Tibial artery (tissue), 4 donors: Measurements from ENCODE around the gene KCNE1.
A peak's percentile ranks its signal among the peaks of the same experiment; 100 is the strongest.

Source experiments
- DNase-seq, 2 donors: peaks; one replicate each; pipeline ENCODE4 v3.0.0-alpha.2; 2019
- H3K27ac ChIP-seq, 2 donors: fragments of 200-600 bp; sonication (generic) in 1 of 2; 1 replicate in 1 of 2; 2 replicates in 1 of 2; pipeline ENCODE4 v1.5.1; 2018 to 2019; ENCODE audit warnings: mild to moderate bottlenecking in 1 of 2
- H3K27me3 ChIP-seq, 2 donors: fragments of 200-600 bp; sonication (generic) in 1 of 2; one replicate each; pipeline versions ENCODE4 v1.5.1 to v1.6.0; 2016 to 2019
- H3K36me3 ChIP-seq, 3 donors: fragments of 200-600 bp; sonication (generic) in 2 of 3; one replicate each; pipeline ENCODE4 v1.5.1; 2016 to 2019; ENCODE audit warnings: mild to moderate bottlenecking in 2 of 3
- H3K4me1 ChIP-seq, 4 donors: fragments of 200-600 bp; sonication (generic) in 2 of 4; 1 replicate in 3 of 4; 2 replicates in 1 of 4; pipeline ENCODE4 v1.5.1; 2016 to 2019
- H3K4me3 ChIP-seq, 2 donors: fragments of 200-600 bp; sonication (generic) in 1 of 2; 1 replicate in 1 of 2; 2 replicates in 1 of 2; pipeline ENCODE4 v1.5.1; 2018 to 2019; ENCODE audit warnings: mild to moderate bottlenecking in 2 of 2
- H3K9me3 ChIP-seq, 3 donors: fragments of 200-600 bp; sonication (generic) in 1 of 3; one replicate each; pipeline ENCODE4 v1.5.1; 2016 to 2019
- intact Hi-C: fragments of 100-400 bp; cut with DNase I; formaldehyde crosslinking; loops from one replicate; pipeline ENCODE4 v1.15.0; 2023; ENCODE audit warnings: low total_unique reads
- TF ChIP-seq, protein P1 (sequence below), 2 experiments: fragments of 200-600 bp in 1 of 2; fragments of 450-650 bp in 1 of 2; IDR thresholded peaks; one replicate each; pipeline ENCODE4 v1.5.1; 2017 to 2019; ENCODE audit warnings: antibody characterized with exemption in 2 of 2, mild to moderate bottlenecking in 1 of 2, moderate library complexity in 1 of 2

Gene KCNE1

GRCh38 chr21:34521561-34521960 lies 9.6 kb upstream of the KCNE1 start:
- intact Hi-C loops = loop anchor here (5.0 kb wide), 1 partner anchor 76 kb away; no protein-coding TSS in a partner anchor
- Histone ChIP-seq H3K9me3 (no peaks in the 10 kb centered on the region), H3K27ac (peak overlapping the region in 1 of 2 donors; percentile 4), H3K4me3 (no peak overlapping the region), H3K36me3 (peaks cover 3 to 60% (median 56%) of the 10 kb centered on the region in 3 donors), H3K27me3 (no peaks in the 10 kb centered on the region), H3K4me1 (peaks cover 0 to 46% (median 26%) of the 10 kb centered on the region in 4 donors)
- TF ChIP-seq, protein P1, sequence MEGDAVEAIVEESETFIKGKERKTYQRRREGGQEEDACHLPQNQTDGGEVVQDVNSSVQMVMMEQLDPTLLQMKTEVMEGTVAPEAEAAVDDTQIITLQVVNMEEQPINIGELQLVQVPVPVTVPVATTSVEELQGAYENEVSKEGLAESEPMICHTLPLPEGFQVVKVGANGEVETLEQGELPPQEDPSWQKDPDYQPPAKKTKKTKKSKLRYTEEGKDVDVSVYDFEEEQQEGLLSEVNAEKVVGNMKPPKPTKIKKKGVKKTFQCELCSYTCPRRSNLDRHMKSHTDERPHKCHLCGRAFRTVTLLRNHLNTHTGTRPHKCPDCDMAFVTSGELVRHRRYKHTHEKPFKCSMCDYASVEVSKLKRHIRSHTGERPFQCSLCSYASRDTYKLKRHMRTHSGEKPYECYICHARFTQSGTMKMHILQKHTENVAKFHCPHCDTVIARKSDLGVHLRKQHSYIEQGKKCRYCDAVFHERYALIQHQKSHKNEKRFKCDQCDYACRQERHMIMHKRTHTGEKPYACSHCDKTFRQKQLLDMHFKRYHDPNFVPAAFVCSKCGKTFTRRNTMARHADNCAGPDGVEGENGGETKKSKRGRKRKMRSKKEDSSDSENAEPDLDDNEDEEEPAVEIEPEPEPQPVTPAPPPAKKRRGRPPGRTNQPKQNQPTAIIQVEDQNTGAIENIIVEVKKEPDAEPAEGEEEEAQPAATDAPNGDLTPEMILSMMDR (IDR thresholded peaks at IDR 0.05) = no peak
- no peak for DNase-seq

DNA sequence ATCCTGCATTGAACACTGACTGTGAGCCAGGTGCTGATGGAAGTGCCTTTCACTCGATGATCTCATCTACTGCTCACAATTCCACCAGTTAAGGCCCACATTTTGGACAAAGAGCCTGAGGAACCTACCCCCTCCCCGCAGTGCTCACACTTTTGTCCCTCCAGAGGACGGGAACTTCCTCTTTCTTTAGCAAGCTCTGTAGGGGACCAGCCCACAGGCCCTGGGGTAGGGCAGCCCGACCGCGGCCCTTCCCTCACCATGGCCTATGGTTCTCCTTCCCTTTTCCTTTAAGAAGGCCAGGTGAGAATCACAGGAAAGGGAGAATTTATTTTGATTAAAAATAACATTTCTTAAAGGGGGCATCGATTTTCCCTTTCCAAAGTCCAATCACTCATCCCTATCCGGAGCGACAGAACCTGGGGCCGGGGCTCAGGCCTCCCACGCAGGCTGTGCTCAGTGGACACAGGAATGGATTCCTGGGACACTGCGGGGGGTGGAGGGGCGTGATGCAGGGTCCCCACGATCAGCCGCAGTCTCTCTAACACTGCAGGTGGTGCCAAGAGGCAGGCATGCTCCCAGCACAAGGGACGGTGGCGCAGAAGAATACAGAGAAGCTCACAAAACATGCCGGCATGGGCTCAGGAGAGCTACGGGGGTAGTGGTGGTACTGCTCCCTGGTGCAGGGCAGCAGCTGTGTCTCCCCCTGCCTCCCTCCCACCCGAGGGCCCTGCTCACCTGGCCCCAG lies 8.9 kb upstream of the KCNE1 start:
- TF ChIP-seq, protein P1 (IDR thresholded peaks at IDR 0.05) = no peak
- Histone ChIP-seq H3K27me3 (no peaks in the 10 kb centered on the region), H3K27ac (peak overlapping the region in 1 of 2 donors; percentile 4), H3K36me3 (peaks cover 3 to 66% (median 60%) of the 10 kb centered on the region in 3 donors), H3K9me3 (no peaks in the 10 kb centered on the region), H3K4me1 (peaks cover 0 to 43% (median 25%) of the 10 kb centered on the region in 4 donors), H3K4me3 (no peak overlapping the region)
- no peak for DNase-seq
- intact Hi-C loops = loop anchor here (5.0 kb wide), 1 partner anchor 76 kb away; no protein-coding TSS in a partner anchor

DNA sequence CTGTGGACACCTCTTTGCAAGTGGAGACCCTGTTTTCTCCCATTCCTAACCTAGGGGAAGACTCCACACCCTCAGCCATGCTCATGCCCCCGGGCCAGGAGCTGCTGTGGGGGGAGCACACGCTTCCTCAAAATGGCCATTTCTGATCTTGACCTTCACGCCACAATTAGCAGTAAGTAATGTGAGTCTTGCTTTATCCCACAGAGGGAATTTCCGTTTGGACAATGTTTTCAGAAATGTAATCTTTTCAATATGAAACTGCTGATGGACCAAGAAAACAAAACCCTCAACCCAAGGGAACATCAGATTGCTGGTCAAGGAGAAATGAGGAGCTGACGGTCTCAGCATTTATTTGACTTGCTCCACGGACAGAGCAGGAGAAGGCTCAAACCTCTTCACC lies 8.3 kb upstream of the KCNE1 start:
- H3K9me3 ChIP-seq = no peaks in the 10 kb centered on the region
- H3K36me3 ChIP-seq = peaks cover 3 to 68% (median 60%) of the 10 kb centered on the region in 3 donors
- DNase-seq = no peak
- TF ChIP-seq, protein P1 (IDR thresholded peaks at IDR 0.05) = no peak
- intact Hi-C loops = loop anchor here (5.0 kb wide), 1 partner anchor 77 kb away; no protein-coding TSS in a partner anchor
- no peaks in the 10 kb centered on the region for H3K27me3 ChIP-seq
- no peak overlapping the region for H3K4me3 ChIP-seq
- H3K4me1 ChIP-seq = peaks cover 0 to 36% (median 22%) of the 10 kb centered on the region in 4 donors
- no peak overlapping the region for H3K27ac ChIP-seq

- intact Hi-C loops = loop anchor here (5.0 kb wide), 1 partner anchor 78 kb away; no protein-coding TSS in a partner anchor
- Histone ChIP-seq H3K27ac (no peak overlapping the region), H3K27me3 (no peaks in the 10 kb centered on the region), H3K9me3 (no peaks in the 10 kb centered on the region), H3K4me1 (peaks cover 0 to 30% (median 16%) of the 10 kb centered on the region in 4 donors), H3K4me3 (no peak overlapping the region), H3K36me3 (peaks cover 3 to 68% (median 60%) of the 10 kb centered on the region in 3 donors)
- DNase-seq = no peak
- TF ChIP-seq, protein P1 (IDR thresholded peaks at IDR 0.05) = no peak
Observed at GRCh38 chr21:34519694-34520093, 7.7 kb upstream of the KCNE1 start.

DNA sequence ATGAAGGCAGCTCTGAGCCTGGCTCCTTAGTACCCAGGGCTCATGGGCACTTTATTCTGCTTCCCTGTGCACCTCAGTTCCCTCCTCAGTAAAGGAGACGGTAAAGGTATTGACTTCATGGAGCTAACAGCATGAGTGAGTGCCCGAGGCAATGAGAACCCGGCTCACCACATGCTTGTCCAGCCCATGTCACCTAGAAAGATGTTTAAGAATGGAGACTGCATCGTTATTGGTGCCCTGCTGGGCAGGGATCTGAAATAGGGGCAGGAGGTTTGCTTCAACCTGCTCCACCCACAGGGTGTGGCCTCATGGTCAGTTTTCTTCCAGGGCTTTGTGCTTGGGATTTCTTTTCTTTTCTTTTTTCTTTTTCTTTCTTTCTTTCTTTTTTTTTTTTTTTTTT lies 7.0 kb upstream of the KCNE1 start:
- Histone ChIP-seq H3K4me3 (no peak overlapping the region), H3K4me1 (peaks cover 0 to 24% (median 14%) of the 10 kb centered on the region in 4 donors), H3K9me3 (no peaks in the 10 kb centered on the region), H3K27me3 (no peaks in the 10 kb centered on the region), H3K36me3 (peaks cover 3 to 68% (median 60%) of the 10 kb centered on the region in 3 donors), H3K27ac (no peak overlapping the region)
- DNase-seq = no peak
- TF ChIP-seq, protein P1 (IDR thresholded peaks at IDR 0.05) = no peak
- intact Hi-C loops = no loop called here
